Thoracic aorta (tissue), 2 donors: ENCODE results near the gene ANKRD26. TPM values are rescaled to one million over a fixed set of nuclear protein-coding genes. Genes with fewer than 3 reads are reported as not detected.

Experiments
- ATAC-seq: fragments of 150-250 bp; one replicate; pipeline ENCODE4 v1.8.0; 2017; ENCODE audit warnings: low read depth; ENCODE audit not compliant: insufficient number of reproducible peaks, low FRiP score
- DNase-seq: peaks from one replicate; pipeline ENCODE4 v3.0.0-alpha.2; 2020; ENCODE audit warnings: low spot score
- H3K27ac ChIP-seq, 2 donors: fragments of 200-600 bp; sonication (generic); 1 replicate in 1 of 2; 2 replicates in 1 of 2; pipeline ENCODE4 v1.5.1; 2016; ENCODE audit warnings: mild to moderate bottlenecking in 2 of 2, moderate library complexity in 2 of 2
- H3K27me3 ChIP-seq: fragments of 200-600 bp; sonication (generic); replicated peaks from 2 replicates; pipeline ENCODE4 v1.6.0; 2016; ENCODE audit warnings: mild to moderate bottlenecking; ENCODE audit not compliant: insufficient read depth
- H3K36me3 ChIP-seq: fragments of 200-600 bp; sonication (generic); one replicate; pipeline ENCODE4 v1.5.1; 2016
- H3K4me1 ChIP-seq, 2 donors: fragments of 200-600 bp; sonication (generic); 1 replicate in 1 of 2; 2 replicates in 1 of 2; pipeline versions ENCODE4 v1.5.1 to v1.6.0; 2016; ENCODE audit warnings: low read depth in 2 of 2, mild to moderate bottlenecking in 1 of 2; ENCODE audit not compliant: control insufficient read depth in 1 of 2
- H3K4me3 ChIP-seq: fragments of 200-600 bp; sonication (generic); 2 replicates; pipeline ENCODE4 v1.5.1; 2016; ENCODE audit warnings: mild to moderate bottlenecking
- H3K9me3 ChIP-seq: fragments of 200-600 bp; sonication (generic); 2 replicates; pipeline ENCODE4 v1.5.1; 2016
- CTCF ChIP-seq: fragments of 200-600 bp; sonication (generic); IDR thresholded peaks from one replicate; pipeline ENCODE4 v1.5.1; 2019; ENCODE audit warnings: antibody characterized with exemption
- total RNA-seq, 2 donors: library from RNA; depleted of rRNA; stranded (reverse); fragments of >200 nt; gene quantifications; one replicate each; pipeline versions ENCODE4 v1.1.0 to v1.2.3, GENCODE V29; 2016

ANKRD26 gene
- total RNA-seq, 2 donors from 2014 or later = 7.2 to 8.0 TPM

GRCh38 chr10:27134371-27134770 lies 34.1 kb upstream of the ANKRD26 start:
- no peaks in the 10 kb centered on the region for H3K9me3 ChIP-seq
- no peaks in the 10 kb centered on the region for H3K27me3 ChIP-seq
- DNase-seq (no peak), ATAC-seq (no peak)
- no peak for TF ChIP-seq CTCF
- peaks cover 36% of the 10 kb centered on the region for H3K36me3 ChIP-seq
- no peak overlapping the region for H3K27ac ChIP-seq
- no peaks in the 10 kb centered on the region for H3K4me1 ChIP-seq
- H3K4me3 ChIP-seq = no peak overlapping the region

- peaks cover 26% of the 10 kb centered on the region for H3K36me3 ChIP-seq
- H3K9me3 ChIP-seq = no peaks in the 10 kb centered on the region
- ATAC-seq = no peak
These were observed 7.9 kb upstream of the ANKRD26 start for GRCh38 chr10:27108165-27108564.

DNA sequence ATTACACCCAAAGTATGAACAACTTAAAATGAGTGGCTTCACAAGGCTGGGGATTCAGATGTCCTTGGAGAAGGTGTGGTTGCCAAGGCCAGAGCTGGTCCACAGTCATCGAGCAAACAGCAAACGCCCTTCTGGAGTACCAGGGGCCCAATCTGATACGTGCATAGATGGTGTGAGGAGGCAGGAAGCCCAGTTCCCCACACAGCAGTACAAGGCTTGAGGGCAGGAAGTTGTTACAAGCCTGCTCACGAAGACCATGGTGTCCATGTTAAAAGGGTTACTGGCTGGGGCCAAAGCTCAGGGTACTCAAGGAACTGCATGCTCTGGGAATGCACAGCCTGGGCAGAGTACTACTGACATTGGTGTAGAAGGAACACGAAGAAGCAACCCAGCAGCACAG lies 4.6 kb upstream of the ANKRD26 start:
- H3K9me3 ChIP-seq = no peaks in the 10 kb centered on the region
- H3K36me3 ChIP-seq = peaks cover 5% of the 10 kb centered on the region
- no peak for TF ChIP-seq CTCF
- no peak for ATAC-seq
- H3K27me3 ChIP-seq = no peaks in the 10 kb centered on the region
- no peak for DNase-seq
- H3K4me3 ChIP-seq = no peak overlapping the region
- no peak overlapping the region for H3K27ac ChIP-seq
- peaks cover 0 to 4% of the 10 kb centered on the region in 2 donors for H3K4me1 ChIP-seq

More at GRCh38 chr10:27108165-27108564, 7.9 kb upstream of the ANKRD26 start:
- Histone ChIP-seq H3K4me1 (no peaks in the 10 kb centered on the region), H3K27me3 (no peaks in the 10 kb centered on the region), H3K27ac (no peak overlapping the region), H3K4me3 (no peak overlapping the region)
- no peak for TF ChIP-seq CTCF
- DNase-seq = no peak

- H3K4me1 ChIP-seq = peaks cover 8 to 9% of the 10 kb centered on the region in 2 donors
- H3K27me3 ChIP-seq = no peaks in the 10 kb centered on the region
- no peaks in the 10 kb centered on the region for H3K9me3 ChIP-seq
- no peaks in the 10 kb centered on the region for H3K36me3 ChIP-seq
- peak overlapping the region; percentile 93 for H3K4me3 ChIP-seq
- DNase-seq (no peak), ATAC-seq (peak; percentile 37)
- no peak for TF ChIP-seq CTCF
- H3K27ac ChIP-seq = peak overlapping the region; percentile 77 to 92
These were observed 586 bp upstream of the ANKRD26 start for GRCh38 chr10:27100813-27101347.

DNA sequence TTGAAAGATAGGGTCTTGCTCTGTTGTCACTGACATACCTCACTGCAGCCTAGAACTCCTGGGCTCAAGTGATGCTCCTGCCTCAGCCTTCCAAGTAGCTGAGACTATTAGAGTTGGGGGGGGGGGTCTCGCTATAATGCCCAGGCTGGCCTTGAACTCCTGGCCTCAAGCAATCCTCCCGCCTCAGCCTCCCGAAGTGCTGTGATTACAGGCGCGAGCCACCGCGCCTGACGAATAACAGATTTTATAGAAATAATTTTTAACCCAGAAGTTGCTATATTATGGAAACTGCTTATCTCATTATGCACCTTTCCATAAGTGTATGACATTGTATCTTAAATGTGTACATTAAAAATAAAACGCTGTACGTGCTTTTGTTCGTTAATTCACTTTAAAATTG lies 846 bp downstream of the ANKRD26 start:
- DNase-seq (no peak), ATAC-seq (no peak)
- H3K4me3 ChIP-seq = peak overlapping the region; percentile 93
- no peaks in the 10 kb centered on the region for H3K36me3 ChIP-seq
- H3K27ac ChIP-seq = peak overlapping the region; percentile 77 to 92
- no peak for TF ChIP-seq CTCF
- no peaks in the 10 kb centered on the region for H3K9me3 ChIP-seq
- peaks cover 8 to 9% of the 10 kb centered on the region in 2 donors for H3K4me1 ChIP-seq
- H3K27me3 ChIP-seq = no peaks in the 10 kb centered on the region
